KOPT-K1 (cell line): Measurements from ENCODE around the gene KLHL40.

ENCODE experiments used
- H3K27ac ChIP-seq: fragments of 200-600 bp; sonication (generic); 2 replicates; pipeline ENCODE4 v1.5.1; 2016; ENCODE audit warnings: antibody characterized with exemption, mild to moderate bottlenecking, low read depth, low read length; ENCODE audit not compliant: poor library complexity, severe bottlenecking
- H3K36me3 ChIP-seq: fragments of 200-600 bp; sonication (generic); 2 replicates; pipeline ENCODE4 v1.5.1; 2017; ENCODE audit warnings: antibody characterized with exemption, mild to moderate bottlenecking, low read length, moderate library complexity; ENCODE audit not compliant: insufficient read depth
- H3K9me3 ChIP-seq: fragments of 200-600 bp; sonication (generic); 2 replicates; pipeline ENCODE4 v1.5.1; 2017; ENCODE audit warnings: antibody characterized with exemption, low read length, mild to moderate bottlenecking; ENCODE audit not compliant: insufficient read depth, poor library complexity, severe bottlenecking

Gene KLHL40

GRCh38 chr3:42688016-42688415, 2.7 kb downstream of the KLHL40 start:
- no peaks in the 10 kb centered on the region for H3K9me3 ChIP-seq
- no peaks in the 10 kb centered on the region for H3K36me3 ChIP-seq
- no peak overlapping the region for H3K27ac ChIP-seq

DNA sequence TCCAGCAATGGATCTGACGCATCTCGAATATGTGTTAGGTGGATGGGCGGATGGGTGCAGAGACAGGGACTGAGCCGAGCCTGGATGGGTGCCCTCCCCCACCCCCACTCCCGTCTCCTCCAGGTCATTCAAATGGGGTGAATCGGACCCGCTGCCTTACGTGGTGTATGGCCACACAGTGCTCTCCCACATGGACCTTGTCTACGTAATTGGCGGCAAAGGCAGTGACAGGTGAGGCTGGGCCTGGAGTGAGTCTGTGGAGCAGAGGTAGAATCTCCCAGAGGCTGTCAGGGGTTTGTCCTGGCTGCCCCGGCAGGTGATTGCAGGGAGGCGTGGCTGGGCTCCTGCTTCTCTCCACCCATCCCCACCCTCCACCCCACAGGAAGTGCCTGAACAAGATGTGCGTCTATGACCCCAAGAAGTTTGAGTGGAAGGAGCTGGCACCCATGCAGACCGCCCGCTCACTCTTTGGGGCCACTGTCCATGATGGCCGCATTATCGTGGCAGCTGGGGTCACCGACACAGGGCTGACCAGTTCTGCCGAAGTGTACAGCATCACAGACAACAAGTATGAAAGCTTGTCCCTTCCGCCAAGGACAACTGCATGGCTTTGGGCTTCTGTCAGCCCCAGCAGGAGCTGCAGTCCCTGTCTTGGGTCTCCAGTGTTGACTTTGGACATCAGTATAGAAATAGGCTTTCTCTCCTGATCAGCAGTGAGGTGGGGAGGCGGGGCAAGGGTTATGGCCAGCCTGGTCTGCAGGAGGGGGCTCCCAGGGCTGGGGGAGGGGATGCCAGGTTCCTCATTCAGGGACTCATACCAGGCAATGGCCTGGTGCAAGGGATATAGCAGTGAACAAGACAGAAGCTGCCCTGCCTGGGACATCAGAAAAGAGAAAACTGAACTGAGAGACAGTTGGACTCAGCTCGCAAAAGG, 3.4 kb downstream of the KLHL40 start:
- H3K9me3 ChIP-seq = no peaks in the 10 kb centered on the region
- H3K36me3 ChIP-seq = no peaks in the 10 kb centered on the region
- H3K27ac ChIP-seq = no peak overlapping the region

DNA sequence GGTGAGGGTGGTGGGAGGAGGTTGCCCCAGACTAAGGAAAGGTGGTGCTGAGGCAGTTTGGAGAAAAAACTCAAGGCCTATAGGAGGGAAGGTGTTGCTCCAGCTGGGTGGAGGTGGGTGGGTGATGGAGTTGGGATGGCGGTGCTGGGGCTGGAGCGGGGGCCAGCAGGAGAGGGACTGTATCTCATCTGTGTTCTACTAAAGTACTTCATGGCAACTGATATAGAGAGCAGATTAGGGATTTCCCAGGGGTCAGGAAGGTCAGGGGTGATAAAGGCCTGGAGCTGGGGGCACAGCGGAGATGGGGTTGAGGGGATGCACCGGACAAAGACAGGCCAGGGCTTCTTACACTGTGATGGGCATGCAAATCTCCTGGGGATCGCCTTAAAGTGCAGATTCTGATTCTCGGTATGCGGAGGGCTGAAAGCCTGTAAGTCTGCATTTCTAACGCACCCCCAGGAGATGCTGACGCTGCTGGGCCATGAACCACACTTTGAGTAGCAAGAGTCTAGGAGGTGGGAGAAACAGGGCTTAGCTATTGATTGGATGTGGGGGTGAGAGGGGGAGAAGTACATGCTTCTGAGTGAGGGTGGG, 4.2 kb downstream of the KLHL40 start:
- no peaks in the 10 kb centered on the region for H3K36me3 ChIP-seq
- no peaks in the 10 kb centered on the region for H3K9me3 ChIP-seq

DNA sequence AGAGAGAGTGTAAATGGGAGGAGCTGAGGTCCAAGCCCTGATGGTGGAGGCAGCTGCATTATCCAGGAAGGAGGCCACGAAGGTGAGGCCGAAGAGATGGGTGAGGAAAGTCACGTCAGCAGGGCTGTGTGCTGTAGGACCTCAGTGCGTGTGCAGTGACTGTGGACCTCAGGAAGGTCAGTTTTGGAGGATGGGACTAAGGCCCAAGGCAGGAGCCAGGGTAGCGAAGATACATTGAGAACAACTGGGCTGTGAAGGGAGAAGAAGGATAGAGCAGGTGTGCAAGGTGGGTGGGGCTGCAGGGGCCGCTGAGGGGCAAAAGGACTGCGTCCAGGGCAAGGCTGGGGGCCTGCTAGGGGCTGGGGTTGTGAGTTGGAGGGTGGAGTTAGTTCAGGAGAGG, 4.9 kb downstream of the KLHL40 start:
- Histone ChIP-seq H3K27ac (no peak overlapping the region), H3K36me3 (no peaks in the 10 kb centered on the region), H3K9me3 (no peaks in the 10 kb centered on the region)

More for the DNA sequence above, 4.2 kb downstream of the KLHL40 start:
- no peak overlapping the region for H3K27ac ChIP-seq

DNA sequence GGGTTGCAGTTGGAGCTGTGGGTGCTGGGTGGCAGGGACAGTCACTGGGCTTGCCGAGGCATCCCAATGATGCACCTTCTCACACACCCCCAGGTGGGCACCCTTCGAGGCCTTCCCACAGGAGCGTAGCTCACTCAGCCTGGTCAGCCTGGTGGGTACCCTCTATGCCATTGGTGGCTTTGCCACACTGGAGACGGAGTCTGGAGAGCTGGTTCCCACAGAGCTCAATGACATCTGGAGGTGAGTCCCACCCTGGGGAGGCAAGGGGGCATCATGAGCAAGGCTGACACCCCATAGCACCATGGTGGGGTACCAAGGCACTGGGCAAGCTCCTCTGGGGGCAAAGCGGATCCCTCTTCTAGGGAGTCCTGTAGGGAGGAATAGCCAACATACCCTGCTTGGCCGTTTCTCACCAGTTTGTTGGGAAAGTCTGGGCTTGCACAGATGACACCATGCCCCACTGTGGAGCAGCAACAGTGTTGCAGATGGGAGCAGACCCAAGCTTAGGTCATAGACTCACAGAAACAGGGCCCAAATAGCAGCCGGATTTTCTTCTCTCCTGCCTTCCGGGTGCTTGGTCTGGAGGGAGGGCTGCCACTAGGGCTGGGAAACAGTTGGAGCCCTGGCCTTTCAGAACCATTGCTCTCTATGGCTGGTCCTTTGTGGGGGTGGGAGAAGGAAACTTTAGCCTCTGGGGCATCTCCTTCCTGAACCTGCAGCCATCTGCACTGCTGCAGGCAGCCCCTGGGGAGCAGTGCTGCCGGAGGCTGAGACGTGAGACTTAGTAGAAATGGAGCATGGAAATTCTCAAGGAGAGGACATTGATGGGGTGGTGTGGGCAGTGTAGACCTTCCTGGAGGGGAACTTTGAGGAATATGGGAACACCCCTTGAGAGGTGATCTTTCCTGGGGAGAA, 5.7 kb downstream of the KLHL40 start:
- Histone ChIP-seq H3K27ac (no peak overlapping the region), H3K9me3 (no peaks in the 10 kb centered on the region), H3K36me3 (no peaks in the 10 kb centered on the region)

DNA sequence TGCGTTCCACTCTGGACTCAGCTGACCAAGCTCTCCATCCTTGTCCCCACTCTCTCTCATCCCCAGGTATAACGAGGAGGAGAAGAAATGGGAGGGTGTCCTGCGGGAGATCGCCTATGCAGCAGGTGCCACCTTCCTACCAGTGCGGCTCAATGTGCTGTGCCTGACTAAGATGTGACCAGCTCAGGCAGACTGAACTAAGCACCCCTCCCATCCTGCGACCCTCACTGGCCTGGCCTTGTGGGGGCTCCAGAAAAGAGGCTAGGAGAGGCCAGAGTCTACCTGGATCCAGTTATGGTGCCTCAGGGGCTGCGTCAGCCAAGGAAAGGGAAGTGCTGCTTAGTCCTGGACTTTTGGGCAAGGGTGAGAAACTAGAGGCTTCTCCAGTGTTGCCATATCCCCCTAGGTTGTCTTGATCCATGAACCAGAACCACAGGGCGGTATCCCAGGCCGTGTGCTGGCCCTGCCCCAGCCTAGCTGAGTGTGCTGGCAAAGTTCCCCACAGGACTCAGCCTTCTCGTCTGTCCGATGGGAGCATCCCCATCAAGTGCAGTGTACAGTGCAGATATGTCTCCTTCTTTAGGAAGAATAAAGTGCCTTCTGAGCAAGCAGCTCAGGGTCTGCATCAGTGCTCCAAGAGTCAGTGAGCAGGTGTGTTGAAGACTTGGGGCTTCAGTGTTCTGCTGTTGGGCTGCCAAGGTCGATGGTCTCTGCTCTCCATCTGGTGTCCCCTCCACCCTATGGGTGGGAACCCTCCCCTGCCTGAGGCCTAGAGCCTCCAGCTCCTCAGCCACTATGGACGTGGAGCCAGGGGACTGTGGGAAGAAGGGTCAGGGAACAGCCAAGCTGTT, 6.7 kb downstream of the KLHL40 start:
- Histone ChIP-seq H3K9me3 (no peaks in the 10 kb centered on the region), H3K36me3 (no peaks in the 10 kb centered on the region), H3K27ac (no peak overlapping the region)

DNA sequence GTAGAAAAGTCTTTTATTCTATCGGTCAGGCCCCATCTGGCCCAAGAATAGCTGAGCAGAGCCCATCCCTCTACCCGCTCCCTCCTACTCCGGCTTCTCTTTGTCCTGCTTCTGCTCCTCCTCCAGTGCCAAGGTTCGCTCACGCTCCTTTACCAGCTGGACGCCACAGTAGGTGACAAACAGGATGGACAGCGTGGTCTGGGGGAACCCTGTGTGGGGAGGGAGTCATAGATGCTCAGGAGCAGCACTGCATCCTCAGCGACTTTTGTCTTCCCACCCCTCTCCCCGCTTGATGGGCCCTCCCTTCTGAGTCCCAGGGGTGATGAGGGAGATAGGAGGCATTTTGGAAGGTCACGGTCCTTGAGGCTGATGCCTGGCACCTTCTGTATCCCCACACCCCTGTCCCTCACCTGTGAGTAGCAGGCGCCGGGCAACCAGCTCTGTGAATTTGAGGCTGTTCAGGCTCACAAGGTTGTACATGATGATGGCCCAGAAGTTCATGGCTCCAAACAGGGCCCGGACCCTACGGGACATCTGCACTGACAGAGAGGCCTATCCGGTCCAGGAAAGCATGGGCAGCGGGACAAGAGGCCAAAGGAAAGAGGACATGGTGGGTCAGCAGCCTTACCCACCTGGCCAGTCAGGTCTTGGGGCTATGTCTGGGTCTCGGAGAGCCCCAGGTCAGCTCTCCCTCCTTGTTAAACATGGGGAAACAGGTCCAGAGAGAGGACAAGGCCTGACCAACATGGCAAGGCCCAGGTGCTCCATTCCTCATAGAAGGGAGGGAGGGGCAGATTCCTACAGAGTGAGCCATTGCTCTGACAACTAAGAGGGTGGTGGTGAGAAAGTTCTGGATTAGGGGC, 7.6 kb downstream of the KLHL40 start:
- Histone ChIP-seq H3K9me3 (no peaks in the 10 kb centered on the region), H3K36me3 (no peaks in the 10 kb centered on the region), H3K27ac (no peak overlapping the region)

- H3K27ac ChIP-seq = no peak overlapping the region
- no peaks in the 10 kb centered on the region for H3K9me3 ChIP-seq
- H3K36me3 ChIP-seq = no peaks in the 10 kb centered on the region
Observed at GRCh38 chr3:42693530-42693930, 8.2 kb downstream of the KLHL40 start.

DNA sequence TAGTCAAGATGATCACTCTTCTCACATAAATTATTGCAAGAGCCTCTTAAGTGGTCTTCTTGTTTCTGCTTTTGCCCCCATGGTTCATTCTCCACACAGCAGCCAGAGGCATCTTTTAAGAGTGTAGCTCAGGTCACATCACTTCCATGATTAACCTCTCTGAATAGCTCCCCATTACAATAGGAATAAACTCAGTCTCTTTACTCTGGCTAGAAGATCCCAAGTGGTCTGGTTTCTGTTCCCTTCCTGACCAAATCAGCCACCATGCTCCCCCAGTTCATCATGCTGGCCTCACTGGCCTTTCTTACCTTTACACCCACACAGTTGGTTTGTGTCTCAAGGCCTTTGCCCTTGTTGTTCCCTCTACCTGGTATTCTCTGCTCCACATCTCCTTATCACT, 9.0 kb downstream of the KLHL40 start:
- H3K27ac ChIP-seq = no peak overlapping the region
- H3K9me3 ChIP-seq = no peaks in the 10 kb centered on the region
- H3K36me3 ChIP-seq = no peaks in the 10 kb centered on the region

GRCh38 chr3:42696356-42697288, 11.3 kb downstream of the KLHL40 start:
- no peak overlapping the region for H3K27ac ChIP-seq
- H3K36me3 ChIP-seq = no peaks in the 10 kb centered on the region
- no peaks in the 10 kb centered on the region for H3K9me3 ChIP-seq

- Histone ChIP-seq H3K36me3 (no peaks in the 10 kb centered on the region), H3K9me3 (no peaks in the 10 kb centered on the region), H3K27ac (no peak overlapping the region)
Observed at GRCh38 chr3:42697289-42698051, 12.1 kb downstream of the KLHL40 start.

DNA sequence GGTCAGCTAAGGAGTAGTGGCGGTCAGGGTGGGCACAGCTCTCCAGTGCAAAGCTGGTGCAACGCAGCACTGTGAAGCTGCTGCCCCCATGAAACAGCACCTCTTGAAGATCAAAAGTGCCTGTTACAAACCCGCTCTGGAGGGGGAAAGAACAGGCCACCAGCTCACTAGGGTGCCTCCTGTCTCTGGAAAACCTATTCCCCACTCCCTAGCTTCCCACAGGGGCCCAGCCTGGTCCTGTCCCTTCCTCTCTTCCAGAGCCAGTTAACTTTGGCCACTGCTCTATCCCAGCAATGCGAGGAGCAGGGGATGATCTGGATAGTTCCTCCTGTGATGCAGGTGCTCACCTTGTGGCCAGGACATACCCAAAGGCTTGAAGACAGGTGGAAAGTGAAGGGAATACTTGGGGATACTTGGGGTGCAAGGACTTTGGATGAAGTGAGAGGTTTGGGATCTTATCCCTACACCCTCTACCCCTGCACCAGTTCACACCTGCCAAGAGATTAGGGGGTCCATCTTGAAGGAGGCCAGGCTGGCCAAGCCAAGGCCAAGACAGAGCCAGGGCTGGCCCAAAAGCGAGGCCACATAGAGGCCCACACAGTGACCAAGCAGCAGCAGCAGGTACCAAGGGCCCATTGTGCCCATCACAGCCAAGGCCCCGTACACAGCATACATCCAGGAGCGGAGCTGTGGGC, 13.0 kb downstream of the KLHL40 start:
- Histone ChIP-seq H3K9me3 (no peaks in the 10 kb centered on the region), H3K36me3 (no peaks in the 10 kb centered on the region), H3K27ac (no peak overlapping the region)
